Upper lobe of left lung (tissue), 6 donors: ENCODE data around the gene TMEM109. TPM values are rescaled to one million over a fixed set of nuclear protein-coding genes. Genes with fewer than 3 reads are reported as not detected.

Source experiments
- ATAC-seq, 2 donors: fragments of 200-7000 bp; cut with Tn5 transposase; one replicate each; pipeline ENCODE4 v1.9.1; 2022; ENCODE audit warnings: mild to moderate bottlenecking in 2 of 2, moderate library complexity in 2 of 2; ENCODE audit not compliant: low FRiP score in 2 of 2
- DNase-seq, 2 donors: peaks; one replicate each; pipeline ENCODE4 v3.0.0-alpha.2; 2019 to 2020
- H3K27ac ChIP-seq, 4 donors: fragments of 200-600 bp; sonication (generic); one replicate each; pipeline ENCODE4 v1.5.1; 2016 to 2019
- H3K27me3 ChIP-seq, 4 donors: fragments of 200-600 bp; sonication (generic); one replicate each; pipeline ENCODE4 v1.5.1; 2017 to 2019
- H3K36me3 ChIP-seq, 4 donors: fragments of 200-600 bp; sonication (generic); one replicate each; pipeline ENCODE4 v1.5.1; 2016 to 2019
- H3K4me1 ChIP-seq, 4 donors: fragments of 200-600 bp; sonication (generic); one replicate each; pipeline ENCODE4 v1.5.1; 2018 to 2019
- H3K4me3 ChIP-seq, 4 donors: fragments of 200-600 bp; sonication (generic); one replicate each; pipeline ENCODE4 v1.5.1; 2017 to 2019; ENCODE audit warnings: mild to moderate bottlenecking in 2 of 4, moderate library complexity in 1 of 4
- H3K9me3 ChIP-seq, 4 donors: fragments of 200-600 bp; sonication (generic); one replicate each; pipeline ENCODE4 v1.5.1; 2018 to 2019
- EP300 ChIP-seq, 4 donors: sonication (generic); formaldehyde crosslinking; IDR thresholded peaks; one replicate each; pipeline ENCODE4 v1.5.1; 2017; ENCODE audit warnings: antibody characterized with exemption in 4 of 4, control low read depth in 2 of 4
- POLR2A ChIP-seq, 4 donors: fragments of 450-650 bp; IDR thresholded peaks; one replicate each; pipeline ENCODE4 v1.5.1; 2016 to 2017; ENCODE audit warnings: antibody characterized with exemption in 4 of 4, mild to moderate bottlenecking in 2 of 4
- POLR2AphosphoS5 ChIP-seq, 2 donors: sonication (generic); formaldehyde crosslinking; IDR thresholded peaks; one replicate each; pipeline ENCODE4 v1.5.1; 2017; ENCODE audit warnings: antibody characterized with exemption in 2 of 2
- WGBS, 2 donors: methylation state at CpG; one replicate each; pipeline ENCODE4 v1.1.5; 2017 to 2018; 5-methylcytosine and 5-hydroxymethylcytosine counted together
- total RNA-seq, 6 donors: library from RNA; depleted of rRNA in 4 of 6; stranded (reverse); fragments of >200 nt in 4 of 6; gene quantifications; one replicate each; pipeline versions ENCODE4 v1.1.0 to v1.2.1, GENCODE V29; 2016 to 2021
- TF ChIP-seq, protein P1 (sequence below), 6 experiments: fragments of 450-650 bp in 4 of 6; fragments of 200-600 bp in 2 of 6; sonication (generic) in 2 of 6; IDR thresholded peaks; one replicate each; pipeline ENCODE4 v1.5.1; 2016 to 2019; ENCODE audit warnings: antibody characterized with exemption in 6 of 6
- donor health status: DM: no; HTN: no; CAD: no; lungs with moderate emphysema.
- donor health status: DM: no; HTN: yes; CAD: no; lungs with severe emphysema.

The TMEM109 gene
- total RNA-seq, 6 donors from 2014 or later: 27.2 to 153 (median 129) TPM

DNA sequence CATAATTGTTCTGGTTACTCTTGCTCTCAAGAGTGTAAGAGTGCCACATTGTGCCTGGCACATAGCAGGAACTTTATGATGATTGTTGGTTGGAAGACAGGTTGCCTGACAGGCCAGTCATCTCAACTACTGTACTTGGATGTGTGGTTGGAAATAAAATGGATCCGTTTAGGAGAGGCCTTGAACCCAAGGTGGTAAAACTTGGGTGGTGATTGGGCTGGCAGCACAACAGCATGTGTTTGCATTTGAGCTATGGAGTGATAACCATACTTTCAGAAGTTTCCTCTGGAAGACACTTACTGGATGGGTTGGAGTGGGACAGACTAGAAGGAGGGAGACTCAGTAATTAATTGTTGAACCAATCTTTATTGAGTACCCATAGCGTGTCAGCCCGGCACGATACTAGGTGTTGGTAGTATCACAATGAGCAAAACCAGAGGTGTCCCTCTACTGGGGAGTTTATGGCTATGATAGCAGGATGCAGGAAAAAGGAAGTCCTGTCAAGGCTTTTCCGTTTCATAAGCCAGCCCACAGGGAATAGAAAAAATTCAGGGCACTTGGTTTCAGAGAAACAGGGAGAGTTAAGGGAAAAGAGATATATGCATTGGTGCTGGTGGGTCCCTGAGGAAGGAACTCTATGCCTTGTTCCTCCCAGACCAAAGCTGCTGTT is 3.1 kb upstream of the TMEM109 start:
- peak in 1 of 2 donors; percentile 5 for DNase-seq
- no peak for ATAC-seq
- 45 to 62% methylated on average over 5 of the region's 5 CpGs for WGBS, 2 donors
- no peak for TF ChIP-seq POLR2A (IDR thresholded peaks at IDR 0.05)
- TF ChIP-seq, protein P1, sequence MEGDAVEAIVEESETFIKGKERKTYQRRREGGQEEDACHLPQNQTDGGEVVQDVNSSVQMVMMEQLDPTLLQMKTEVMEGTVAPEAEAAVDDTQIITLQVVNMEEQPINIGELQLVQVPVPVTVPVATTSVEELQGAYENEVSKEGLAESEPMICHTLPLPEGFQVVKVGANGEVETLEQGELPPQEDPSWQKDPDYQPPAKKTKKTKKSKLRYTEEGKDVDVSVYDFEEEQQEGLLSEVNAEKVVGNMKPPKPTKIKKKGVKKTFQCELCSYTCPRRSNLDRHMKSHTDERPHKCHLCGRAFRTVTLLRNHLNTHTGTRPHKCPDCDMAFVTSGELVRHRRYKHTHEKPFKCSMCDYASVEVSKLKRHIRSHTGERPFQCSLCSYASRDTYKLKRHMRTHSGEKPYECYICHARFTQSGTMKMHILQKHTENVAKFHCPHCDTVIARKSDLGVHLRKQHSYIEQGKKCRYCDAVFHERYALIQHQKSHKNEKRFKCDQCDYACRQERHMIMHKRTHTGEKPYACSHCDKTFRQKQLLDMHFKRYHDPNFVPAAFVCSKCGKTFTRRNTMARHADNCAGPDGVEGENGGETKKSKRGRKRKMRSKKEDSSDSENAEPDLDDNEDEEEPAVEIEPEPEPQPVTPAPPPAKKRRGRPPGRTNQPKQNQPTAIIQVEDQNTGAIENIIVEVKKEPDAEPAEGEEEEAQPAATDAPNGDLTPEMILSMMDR (IDR thresholded peaks at IDR 0.05): peak in 3 of 6 experiments; percentile 19 to 24 (median 20)
- H3K27me3 ChIP-seq: no peaks in the 10 kb centered on the region
- H3K27ac ChIP-seq: peak overlapping the region in 3 of 4 donors; percentile 8 to 51 (median 24)
- H3K4me3 ChIP-seq: no peak overlapping the region
- H3K36me3 ChIP-seq: no peaks in the 10 kb centered on the region
- peaks cover 30 to 41% (median 36%) of the 10 kb centered on the region in 4 donors for H3K4me1 ChIP-seq
- H3K9me3 ChIP-seq: no peaks in the 10 kb centered on the region

DNA sequence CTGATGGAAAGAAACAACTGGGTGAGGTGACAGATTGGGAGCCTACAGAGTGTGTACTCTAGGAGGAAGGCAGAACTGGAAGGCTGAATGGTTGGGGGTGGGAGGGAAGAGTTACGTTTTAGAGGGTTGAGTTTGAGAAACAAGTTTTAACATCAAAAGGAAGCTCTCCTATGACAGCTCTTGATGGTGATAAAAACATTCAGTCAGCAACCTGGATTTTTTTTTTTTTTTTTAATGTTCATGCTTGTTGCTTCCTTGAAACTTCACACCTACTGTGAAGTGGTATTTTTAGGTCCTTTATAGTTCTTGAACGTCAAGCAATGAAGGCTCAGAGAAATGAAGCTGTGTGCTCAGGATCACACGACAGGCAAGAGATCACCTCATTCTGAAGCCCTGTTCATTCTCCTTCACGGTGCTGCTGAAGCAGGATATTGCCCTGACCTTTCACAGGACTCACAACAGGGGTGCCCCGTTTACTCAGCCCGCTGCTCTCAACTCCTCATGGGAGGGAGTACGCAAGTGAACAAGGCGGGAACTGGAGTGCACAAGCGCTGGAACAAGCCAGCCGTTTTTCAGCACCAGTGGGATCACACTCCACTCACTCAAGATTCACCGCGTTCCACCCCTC is 1.6 kb upstream of the TMEM109 start:
- ATAC-seq (no peak), DNase-seq (no peak)
- no peak for TF ChIP-seq POLR2AphosphoS5 (IDR thresholded peaks at IDR 0.05)
- TF ChIP-seq, protein P1 (IDR thresholded peaks at IDR 0.05): no peak
- TF ChIP-seq EP300 (IDR thresholded peaks at IDR 0.05): no peak
- TF ChIP-seq POLR2A (IDR thresholded peaks at IDR 0.05): no peak
- H3K36me3 ChIP-seq: no peaks in the 10 kb centered on the region
- no peak overlapping the region for H3K4me3 ChIP-seq
- H3K27ac ChIP-seq: peak overlapping the region in 2 of 4 donors; percentile 92
- no peaks in the 10 kb centered on the region for H3K9me3 ChIP-seq
- H3K4me1 ChIP-seq: peaks cover 33 to 44% (median 40%) of the 10 kb centered on the region in 4 donors
- WGBS, 2 donors: 58 to 75% methylated on average over 8 to 12 of the region's 12 CpGs
- no peaks in the 10 kb centered on the region for H3K27me3 ChIP-seq

DNA sequence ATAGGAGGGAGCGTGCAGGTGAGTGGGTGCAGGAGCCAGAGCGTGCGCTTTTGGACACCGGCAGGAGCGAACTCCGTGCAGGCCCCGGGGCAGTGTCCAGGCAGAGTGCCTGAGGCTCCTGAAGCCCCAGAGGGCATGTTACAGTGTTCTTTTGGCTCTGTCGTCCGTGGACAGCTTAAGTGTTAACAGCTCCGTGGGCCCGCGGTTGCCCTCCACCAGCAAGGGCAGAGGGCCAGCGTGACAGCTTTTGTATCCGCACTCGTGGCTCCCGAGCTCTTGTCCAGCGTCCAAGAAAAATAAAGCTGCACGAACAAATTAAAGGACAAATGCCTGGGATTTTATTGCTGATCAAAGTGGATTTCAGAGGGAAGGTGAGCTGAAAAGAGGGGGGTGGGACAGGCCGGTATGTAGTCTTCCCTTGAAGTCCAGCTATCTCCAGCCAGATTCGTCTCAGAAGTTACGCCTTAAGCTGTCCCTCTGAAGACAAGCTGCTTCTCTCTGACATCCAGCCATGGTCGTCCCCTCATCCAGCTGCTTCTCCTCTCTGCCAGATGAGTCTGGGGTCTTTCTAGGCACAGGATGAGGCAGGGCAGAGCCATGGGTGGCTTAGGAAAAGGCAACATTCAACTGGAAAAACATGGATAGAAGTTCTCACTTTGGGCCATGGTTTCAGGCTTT is 968 bp upstream of the TMEM109 start:
- 61 to 70% methylated on average over 20 to 22 of the region's 22 CpGs for WGBS, 2 donors
- no peaks in the 10 kb centered on the region for H3K9me3 ChIP-seq
- H3K27ac ChIP-seq: peak overlapping the region; percentile 81 to 94 (median 92)
- DNase-seq (peak in 1 of 2 donors; percentile 76), ATAC-seq (no peak)
- peak overlapping the region in 2 of 4 donors; percentile 60 to 82 for H3K4me3 ChIP-seq
- no peaks in the 10 kb centered on the region for H3K36me3 ChIP-seq
- TF ChIP-seq POLR2A (IDR thresholded peaks at IDR 0.05) (no peak), POLR2AphosphoS5 (IDR thresholded peaks at IDR 0.05) (no peak), EP300 (IDR thresholded peaks at IDR 0.05) (no peak)
- TF ChIP-seq, protein P1 (IDR thresholded peaks at IDR 0.05): no peak
- no peaks in the 10 kb centered on the region for H3K27me3 ChIP-seq
- H3K4me1 ChIP-seq: peaks cover 33 to 47% (median 41%) of the 10 kb centered on the region in 4 donors

DNA sequence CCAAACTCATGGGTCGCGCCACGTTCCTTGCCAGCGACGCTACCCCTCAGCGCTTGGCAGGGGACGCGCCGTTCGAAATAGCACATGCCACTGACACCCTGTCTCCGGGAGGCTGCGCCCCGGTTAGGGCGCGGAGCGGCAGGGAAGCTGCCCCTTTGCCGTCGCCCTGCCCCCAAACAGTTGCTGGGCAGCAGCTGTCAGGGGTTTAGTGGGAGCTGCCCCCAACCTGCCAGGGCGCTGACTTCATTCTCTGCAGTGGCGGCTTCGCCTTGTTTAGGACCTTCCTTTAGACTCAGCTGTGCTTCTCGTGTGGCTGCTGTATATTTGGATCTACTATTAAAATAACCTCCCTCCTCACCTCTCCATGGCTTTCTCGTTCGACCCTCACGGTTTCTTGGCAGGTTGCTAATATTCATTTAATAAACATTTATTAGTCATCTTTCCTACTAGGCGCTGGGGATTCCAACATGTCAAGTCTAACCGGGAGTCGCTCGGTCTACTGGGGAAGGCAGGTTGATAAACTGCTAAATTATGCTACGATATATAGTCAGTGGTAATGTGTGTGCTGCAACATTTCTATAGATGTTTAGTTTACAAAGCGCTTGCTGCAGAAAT is 782 bp downstream of the TMEM109 start:
- H3K27ac ChIP-seq: peak overlapping the region; percentile 81 to 94 (median 92)
- H3K9me3 ChIP-seq: no peaks in the 10 kb centered on the region
- WGBS, 2 donors: 1% methylated on average over 21 to 31 of the region's 31 CpGs
- ATAC-seq (peak; percentile 44 to 60), DNase-seq (peak in 1 of 2 donors; percentile 39)
- no peak for TF ChIP-seq EP300 (IDR thresholded peaks at IDR 0.05)
- TF ChIP-seq, protein P1 (IDR thresholded peaks at IDR 0.05): no peak
- no peak for TF ChIP-seq POLR2AphosphoS5 (IDR thresholded peaks at IDR 0.05)
- no peak for TF ChIP-seq POLR2A (IDR thresholded peaks at IDR 0.05)
- no peaks in the 10 kb centered on the region for H3K27me3 ChIP-seq
- peak overlapping the region; percentile 60 to 84 (median 76) for H3K4me3 ChIP-seq
- H3K36me3 ChIP-seq: peaks cover 0 to 4% (median 1%) of the 10 kb centered on the region in 4 donors
- peaks cover 44 to 59% (median 50%) of the 10 kb centered on the region in 4 donors for H3K4me1 ChIP-seq
